ENCODE results near the gene GCKR. TPM values are rescaled to one million over a fixed set of nuclear protein-coding genes. Genes with fewer than 3 reads are reported as not detected.

The GCKR gene, protein sequence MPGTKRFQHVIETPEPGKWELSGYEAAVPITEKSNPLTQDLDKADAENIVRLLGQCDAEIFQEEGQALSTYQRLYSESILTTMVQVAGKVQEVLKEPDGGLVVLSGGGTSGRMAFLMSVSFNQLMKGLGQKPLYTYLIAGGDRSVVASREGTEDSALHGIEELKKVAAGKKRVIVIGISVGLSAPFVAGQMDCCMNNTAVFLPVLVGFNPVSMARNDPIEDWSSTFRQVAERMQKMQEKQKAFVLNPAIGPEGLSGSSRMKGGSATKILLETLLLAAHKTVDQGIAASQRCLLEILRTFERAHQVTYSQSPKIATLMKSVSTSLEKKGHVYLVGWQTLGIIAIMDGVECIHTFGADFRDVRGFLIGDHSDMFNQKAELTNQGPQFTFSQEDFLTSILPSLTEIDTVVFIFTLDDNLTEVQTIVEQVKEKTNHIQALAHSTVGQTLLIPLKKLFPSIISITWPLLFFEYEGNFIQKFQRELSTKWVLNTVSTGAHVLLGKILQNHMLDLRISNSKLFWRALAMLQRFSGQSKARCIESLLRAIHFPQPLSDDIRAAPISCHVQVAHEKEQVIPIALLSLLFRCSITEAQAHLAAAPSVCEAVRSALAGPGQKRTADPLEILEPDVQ
- 1.2 TPM in 1 of 2 replicates, not detected in the other for total RNA-seq

DNA sequence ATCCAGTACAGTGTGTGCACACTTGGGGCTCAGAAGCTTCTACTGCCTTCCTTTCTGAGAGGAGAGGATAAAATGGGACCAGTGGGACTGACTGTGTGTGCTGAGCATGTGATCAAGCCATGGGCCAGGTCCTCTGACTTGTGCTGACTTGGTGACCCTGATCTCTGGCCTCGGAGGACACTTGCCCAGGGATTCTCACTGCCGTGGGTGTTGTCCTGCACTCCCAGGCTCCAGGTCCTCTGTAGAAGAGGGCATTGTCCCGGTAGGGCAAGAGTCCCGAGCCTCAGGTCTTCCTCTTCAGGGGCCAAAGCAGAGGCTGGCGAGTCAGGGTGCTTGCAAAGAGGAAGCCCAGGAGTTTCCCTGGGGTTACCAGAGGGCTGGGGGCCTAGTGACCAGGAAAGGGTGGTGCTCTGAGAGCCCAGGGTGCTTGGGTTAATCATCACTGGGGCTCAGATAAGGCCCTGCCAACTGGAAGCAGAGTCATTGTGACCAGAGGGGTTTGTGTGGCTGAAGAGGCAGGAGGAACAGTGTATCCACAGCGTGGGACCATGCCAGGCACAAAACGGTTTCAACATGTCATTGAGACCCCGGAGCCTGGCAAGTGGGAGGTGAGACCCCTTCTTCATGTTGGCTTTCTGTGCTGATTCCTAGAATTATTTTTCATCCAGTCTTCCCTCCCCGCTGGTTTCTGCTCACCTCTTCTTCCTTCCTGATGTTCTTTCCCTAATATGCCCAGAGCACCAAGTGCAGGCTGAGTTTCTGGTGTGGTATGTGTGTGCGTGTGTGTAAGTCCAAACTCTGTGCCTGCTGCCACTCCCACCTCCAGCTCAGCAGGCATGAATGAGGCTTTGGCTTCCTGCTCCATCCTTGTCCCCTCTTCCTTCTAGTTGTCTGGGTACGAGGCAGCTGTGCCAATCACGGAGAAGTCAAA is at the start of gene GCKR:
Gene GCKR, plus strand, starts transcription at position 483 of the 931 bp plus-strand sequence. Its CDS starts 66 bp downstream, at position 549.

DNA sequence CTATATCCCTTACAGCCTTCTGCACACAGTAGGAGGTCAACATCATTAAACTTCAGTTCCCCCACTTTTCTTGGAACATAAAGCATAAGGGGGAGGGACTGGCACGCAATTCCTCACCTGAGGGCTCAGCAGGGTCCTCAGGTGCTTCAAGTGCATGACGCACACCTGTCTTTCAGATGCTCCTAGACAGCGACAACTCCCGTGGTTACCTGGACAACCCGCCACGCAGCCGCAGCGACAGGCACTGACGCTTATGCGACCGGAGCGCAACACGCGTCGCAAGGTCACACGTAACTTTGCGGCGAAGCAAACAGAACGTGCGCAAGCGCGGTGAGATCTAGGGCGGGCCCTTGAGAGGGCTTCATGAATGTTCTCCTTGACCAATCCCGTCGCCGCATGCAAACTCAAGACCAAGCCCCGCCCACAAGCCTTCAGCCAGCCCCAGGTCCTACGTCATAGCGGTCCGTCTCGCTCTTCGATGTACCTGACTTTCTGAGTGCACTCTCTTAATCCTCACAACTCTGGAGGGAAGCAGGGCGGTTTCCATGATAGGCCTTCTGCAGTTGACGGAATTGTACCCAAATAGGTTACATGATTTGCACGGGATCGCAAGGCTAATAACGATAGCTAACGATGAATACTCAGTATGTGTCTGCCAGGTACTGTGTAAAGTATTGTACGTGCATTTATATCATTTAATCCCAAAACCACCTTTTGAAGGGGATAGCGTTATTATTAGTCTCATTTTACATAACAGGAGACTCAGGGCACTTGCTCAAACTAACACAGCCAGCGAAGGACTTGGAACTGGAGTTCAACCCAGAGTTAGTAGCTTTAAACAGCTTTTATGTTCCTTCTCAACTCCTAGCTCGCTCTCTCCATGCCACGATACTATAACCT is 6.9 kb upstream of the GCKR start, which contains the start of gene IFT172:
Gene IFT172, minus strand, starts transcription at position 246 of the 900 bp plus-strand sequence. Its CDS starts 90 bp downstream, at position 156.

DNA sequence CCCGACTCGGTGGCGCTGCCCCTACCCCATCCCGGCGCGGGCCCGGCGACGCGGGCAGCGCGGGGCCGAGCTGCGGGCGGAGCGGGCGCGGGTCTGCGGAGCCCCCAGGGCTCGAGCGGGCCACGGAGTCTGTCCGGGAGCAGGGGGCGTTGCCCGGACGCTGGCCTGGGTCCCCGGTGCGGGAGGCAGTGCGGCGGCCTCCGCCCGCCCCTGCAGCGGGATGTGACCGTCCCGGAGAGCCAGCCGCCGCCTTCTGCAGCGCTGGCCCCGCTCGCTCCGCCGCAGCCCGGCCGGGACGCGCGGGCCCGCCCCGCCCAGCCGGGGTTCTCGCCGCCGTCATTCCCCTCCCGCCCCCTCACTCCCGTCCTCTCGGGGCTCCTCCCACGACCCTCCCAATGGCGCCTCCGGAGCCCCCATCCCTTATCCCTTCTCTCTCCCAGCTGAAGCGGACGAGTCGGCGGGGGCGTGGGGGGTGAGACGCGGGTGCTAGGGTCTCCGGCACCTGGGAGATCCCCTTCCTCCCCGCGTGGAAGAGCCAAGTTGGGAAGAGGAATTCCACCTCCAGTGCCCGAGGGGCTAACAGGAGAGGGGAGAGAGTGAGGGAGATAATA is 1.6 kb upstream of the GCKR start, which contains the start of gene FNDC4:
Gene FNDC4, minus strand, starts transcription at position 257 of the 611 bp plus-strand sequence. CDS start 521 bp downstream, outside the sequence.

Small RNA genes within 50 kb of the gene (small RNA-seq; reads per million reads assigned to genes)
- gene RNU6-986P, result not detected

Other genes with a start within 250 kb of the GCKR start
- 0.11 TPM in 1 of 2 replicates, not detected in the other for gene SLC30A3, start 233.8 kb upstream of the GCKR start, total RNA-seq
- not detected in 2 replicates for gene DNAJC5G, start 221.4 kb upstream of the GCKR start, total RNA-seq
- not detected in 2 replicates for gene TRIM54, start 214.4 kb upstream of the GCKR start, total RNA-seq
- gene UCN, start 188.4 kb upstream of the GCKR start, total RNA-seq, result 0.22 and 2.0 TPM in 2 replicates
- 56.1 TPM in 2 replicates for gene MPV17, start 173.7 kb upstream of the GCKR start, total RNA-seq
- 43.6 and 52.2 TPM in 2 replicates for gene GTF3C2, start 140.1 kb upstream of the GCKR start, total RNA-seq
- gene EIF2B4, start 126.5 kb upstream of the GCKR start, total RNA-seq, result 30.6 and 34.1 TPM in 2 replicates
- gene SNX17, start 126.2 kb upstream of the GCKR start, total RNA-seq, result 148 and 178 TPM in 2 replicates
- 10.5 and 11.4 TPM in 2 replicates for gene ZNF513, start 116.1 kb upstream of the GCKR start, total RNA-seq
- 47.9 and 50.6 TPM in 2 replicates for gene PPM1G, start 87.2 kb upstream of the GCKR start, total RNA-seq
- gene NRBP1, start 68.2 kb upstream of the GCKR start, total RNA-seq, result 171 and 233 TPM in 2 replicates
- 8.2 and 22.0 TPM in 2 replicates for gene KRTCAP3, start 54.5 kb upstream of the GCKR start, total RNA-seq
- gene IFT172, start 7.1 kb upstream of the GCKR start, total RNA-seq, result 13.1 and 14.9 TPM in 2 replicates
- gene FNDC4, start 1.6 kb upstream of the GCKR start, total RNA-seq, result 11.0 and 12.1 TPM in 2 replicates
- gene ZNF512, start 86.2 kb downstream of the GCKR start, total RNA-seq, result 19.5 and 22.8 TPM in 2 replicates
- gene CCDC121, start 132.2 kb downstream of the GCKR start, total RNA-seq, result 2.0 and 6.2 TPM in 2 replicates
- 27.5 and 43.5 TPM in 2 replicates for gene GPN1, start 132.2 kb downstream of the GCKR start, total RNA-seq
- gene SUPT7L, start 166.8 kb downstream of the GCKR start, total RNA-seq, result 36.1 and 36.4 TPM in 2 replicates
- gene SLC4A1AP, start 167.1 kb downstream of the GCKR start, total RNA-seq, result 23.2 and 27.9 TPM in 2 replicates